Measurements from ENCODE around the gene TPRX1. TPM values are rescaled to one million over a fixed set of nuclear protein-coding genes. Genes with fewer than 3 reads are reported as not detected.

TPRX1 gene
- polyA plus RNA-seq, 3 donors, result not detected

DNA sequence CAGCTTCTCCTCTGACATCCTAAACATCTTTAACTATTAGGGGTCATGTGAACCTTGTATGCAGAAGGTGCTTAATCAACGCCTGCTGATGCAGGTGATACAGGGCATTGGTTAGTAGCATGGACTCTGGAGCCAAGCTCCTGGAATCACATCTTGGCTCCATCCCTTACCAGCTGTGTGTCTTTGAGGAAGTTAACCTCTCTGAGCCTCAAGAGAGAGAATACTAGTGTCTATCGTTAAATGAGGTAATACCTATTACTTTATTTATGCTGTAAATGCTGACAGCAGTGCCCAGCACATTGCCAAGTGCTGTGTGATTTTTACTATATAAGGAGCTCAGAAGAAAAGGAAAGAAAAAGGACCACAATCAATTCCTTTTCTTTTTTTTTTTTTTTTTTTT is 37.0 kb downstream of the TPRX1 start:
- Histone ChIP-seq H4K20me1 (ENCODE audit: insufficient read depth, low read length) (no peaks in the 10 kb centered on the region), H3K4me3 (replicated peaks in 1 of 3; ENCODE audit: low read depth in 2 of 3, low read length in 3 of 3) (no peak overlapping the region), H3K36me3 (replicated peaks in 1 of 2; ENCODE audit: control insufficient read depth in 1 of 2, insufficient read depth in 2 of 2, low read length in 2 of 2) (no peaks in the 10 kb centered on the region), H3K79me2 (ENCODE audit: insufficient read depth, low read length) (no peaks in the 10 kb centered on the region), H3K4me1 (ENCODE audit: control insufficient read depth in 1 of 2, insufficient read depth in 2 of 2, low read length in 2 of 2) (no peaks in the 10 kb centered on the region), H3K9me3 (replicated peaks in 1 of 2; ENCODE audit: control insufficient read depth in 1 of 2, insufficient read depth in 1 of 2, low read length in 2 of 2) (no peaks in the 10 kb centered on the region), H3K9ac (ENCODE audit: insufficient read depth, low read length, poor library complexity, severe bottlenecking) (no peak overlapping the region), H2AFZ (ENCODE audit: insufficient read depth, low read depth, low read length, poor library complexity, severe bottlenecking) (no peak overlapping the region), H3K27me3 (ENCODE audit: control insufficient read depth in 2 of 2, insufficient read depth in 2 of 2, low read length in 2 of 2) (no peaks in the 10 kb centered on the region), H3K27ac (ENCODE audit: low read depth in 1 of 2, low read length in 2 of 2) (no peak overlapping the region), H3K4me2 (replicated peaks; ENCODE audit: extremely low read depth, low read length, poor library complexity, severe bottlenecking) (no peak overlapping the region)
- WGBS (ENCODE audit: insufficient coverage), result no CpG with 5 or more reads among the region's 2 CpGs
- TF ChIP-seq, protein P1, sequence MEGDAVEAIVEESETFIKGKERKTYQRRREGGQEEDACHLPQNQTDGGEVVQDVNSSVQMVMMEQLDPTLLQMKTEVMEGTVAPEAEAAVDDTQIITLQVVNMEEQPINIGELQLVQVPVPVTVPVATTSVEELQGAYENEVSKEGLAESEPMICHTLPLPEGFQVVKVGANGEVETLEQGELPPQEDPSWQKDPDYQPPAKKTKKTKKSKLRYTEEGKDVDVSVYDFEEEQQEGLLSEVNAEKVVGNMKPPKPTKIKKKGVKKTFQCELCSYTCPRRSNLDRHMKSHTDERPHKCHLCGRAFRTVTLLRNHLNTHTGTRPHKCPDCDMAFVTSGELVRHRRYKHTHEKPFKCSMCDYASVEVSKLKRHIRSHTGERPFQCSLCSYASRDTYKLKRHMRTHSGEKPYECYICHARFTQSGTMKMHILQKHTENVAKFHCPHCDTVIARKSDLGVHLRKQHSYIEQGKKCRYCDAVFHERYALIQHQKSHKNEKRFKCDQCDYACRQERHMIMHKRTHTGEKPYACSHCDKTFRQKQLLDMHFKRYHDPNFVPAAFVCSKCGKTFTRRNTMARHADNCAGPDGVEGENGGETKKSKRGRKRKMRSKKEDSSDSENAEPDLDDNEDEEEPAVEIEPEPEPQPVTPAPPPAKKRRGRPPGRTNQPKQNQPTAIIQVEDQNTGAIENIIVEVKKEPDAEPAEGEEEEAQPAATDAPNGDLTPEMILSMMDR (IDR thresholded peaks at IDR 0.05), result no peak
- H3K36me3 Mint-ChIP-seq, result no peaks in the 10 kb centered on the region
- H3K4me3 Mint-ChIP-seq, result no peak overlapping the region
- no peaks in the 10 kb centered on the region for H3K9me3 Mint-ChIP-seq
- no peaks in the 10 kb centered on the region for H3K4me1 Mint-ChIP-seq
- peaks cover 2 to 3% (median 2%) of the 10 kb centered on the region in 3 donors for H3K27me3 Mint-ChIP-seq (ENCODE audit: low read depth in 3 of 3)
- no peak for DNase-seq
- no peak overlapping the region for H3K27ac Mint-ChIP-seq
- intact Hi-C loops (cut with micrococcal nuclease), result no loop called here

DNA sequence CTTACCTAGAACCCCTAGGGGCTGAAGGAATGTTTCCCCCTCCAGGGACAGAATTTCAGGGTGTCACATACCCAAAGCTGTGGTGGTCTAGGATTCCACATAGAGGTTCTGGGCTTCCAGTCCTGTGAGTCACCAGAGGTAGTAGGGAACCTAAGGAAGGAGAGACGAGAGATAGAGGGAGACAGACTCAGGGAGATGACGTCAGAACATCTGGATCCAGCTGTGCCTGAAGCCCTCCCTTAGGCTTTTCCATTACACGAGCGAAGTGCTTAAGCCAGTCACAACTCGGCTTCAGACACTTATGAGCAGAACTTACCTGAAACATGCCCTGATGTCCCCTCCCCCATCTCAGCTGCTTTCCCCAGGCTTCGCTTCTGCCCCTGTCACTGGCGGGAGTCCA is 37.7 kb downstream of the TPRX1 start:
- Histone ChIP-seq H3K9ac (ENCODE audit: insufficient read depth, low read length, poor library complexity, severe bottlenecking) (no peak overlapping the region), H3K27me3 (ENCODE audit: control insufficient read depth in 2 of 2, insufficient read depth in 2 of 2, low read length in 2 of 2) (no peaks in the 10 kb centered on the region), H2AFZ (ENCODE audit: insufficient read depth, low read depth, low read length, poor library complexity, severe bottlenecking) (no peak overlapping the region), H4K20me1 (ENCODE audit: insufficient read depth, low read length) (no peaks in the 10 kb centered on the region), H3K9me3 (replicated peaks in 1 of 2; ENCODE audit: control insufficient read depth in 1 of 2, insufficient read depth in 1 of 2, low read length in 2 of 2) (no peaks in the 10 kb centered on the region), H3K79me2 (ENCODE audit: insufficient read depth, low read length) (no peaks in the 10 kb centered on the region), H3K27ac (ENCODE audit: low read depth in 1 of 2, low read length in 2 of 2) (no peak overlapping the region), H3K4me2 (replicated peaks; ENCODE audit: extremely low read depth, low read length, poor library complexity, severe bottlenecking) (no peak overlapping the region), H3K4me3 (replicated peaks in 1 of 3; ENCODE audit: low read depth in 2 of 3, low read length in 3 of 3) (no peak overlapping the region), H3K4me1 (ENCODE audit: control insufficient read depth in 1 of 2, insufficient read depth in 2 of 2, low read length in 2 of 2) (no peaks in the 10 kb centered on the region), H3K36me3 (replicated peaks in 1 of 2; ENCODE audit: control insufficient read depth in 1 of 2, insufficient read depth in 2 of 2, low read length in 2 of 2) (no peaks in the 10 kb centered on the region)
- H3K4me3 Mint-ChIP-seq, result no peak overlapping the region
- H3K4me1 Mint-ChIP-seq, result no peaks in the 10 kb centered on the region
- H3K27ac Mint-ChIP-seq, result peak overlapping the region in 1 of 7 donors; percentile 23
- TF ChIP-seq, protein P1 (IDR thresholded peaks at IDR 0.05), result no peak
- intact Hi-C loops (cut with micrococcal nuclease), result no loop called here
- no peak for DNase-seq
- H3K36me3 Mint-ChIP-seq, result no peaks in the 10 kb centered on the region
- no peaks in the 10 kb centered on the region for H3K9me3 Mint-ChIP-seq
- 90% methylated on average over 7 of the region's 7 CpGs for WGBS (ENCODE audit: insufficient coverage)
- H3K27me3 Mint-ChIP-seq (ENCODE audit: low read depth in 3 of 3), result peaks cover 0 to 2% (median 1%) of the 10 kb centered on the region in 3 donors
